MCF 10A (cell line): ENCODE data around the gene ADPRM. TPM values are rescaled to one million over a fixed set of nuclear protein-coding genes. Genes with fewer than 3 reads are reported as not detected.

ENCODE experiments used
- BruUV-seq: library from RNA; stranded (reverse); fragments of 400-500 nt; replicated peaks from 2 replicates; lab custom pipeline; 2021; lab: Mats Ljungman, UMichigan
- CTCF ChIA-PET: fragments of 300-600 bp; sonication (Branson Sonifier 250); formaldehyde crosslinking; extraction: SDS; loops from one replicate; lab custom pipeline; 2021; ENCODE audit warnings: antibody characterized with exemption, inconsistent platforms; lab: Yijun Ruan, JAX
- POLR2A ChIA-PET: fragments of 300-600, 350-650 bp; sonication (Branson Sonifier 250); formaldehyde crosslinking; extraction: SDS; loops from one replicate; lab custom pipeline; 2020; ENCODE audit warnings: antibody characterized with exemption, inconsistent platforms; lab: Yijun Ruan, JAX
- DNase-seq: peaks from one replicate; pipeline ENCODE4 v3.0.0-alpha.2; 2018; ENCODE audit not compliant: unreplicated experiment
- H3K27ac Mint-ChIP-seq: one replicate; pipeline ENCODE4 v1.8.0; 2022; ENCODE audit warnings: mild to moderate bottlenecking, low read depth, mixed read lengths; ENCODE audit not compliant: unreplicated experiment
- H3K27me3 Mint-ChIP-seq: one replicate; pipeline ENCODE4 v1.8.0; 2022; ENCODE audit warnings: mixed read lengths; ENCODE audit not compliant: insufficient read depth, unreplicated experiment
- H3K36me3 Mint-ChIP-seq: one replicate; pipeline ENCODE4 v1.8.0; 2022; ENCODE audit warnings: mild to moderate bottlenecking, moderate library complexity, mixed read lengths; ENCODE audit not compliant: insufficient read depth, unreplicated experiment
- H3K4me1 Mint-ChIP-seq: one replicate; pipeline ENCODE4 v1.8.0; 2022; ENCODE audit warnings: mixed read lengths; ENCODE audit not compliant: insufficient read depth, unreplicated experiment
- H3K4me3 Mint-ChIP-seq: one replicate; pipeline ENCODE4 v1.8.0; 2022; ENCODE audit warnings: mild to moderate bottlenecking, moderate library complexity, mixed read lengths; ENCODE audit not compliant: unreplicated experiment
- H3K9me3 Mint-ChIP-seq: one replicate; pipeline ENCODE4 v1.8.0; 2022; ENCODE audit warnings: mixed read lengths; ENCODE audit not compliant: unreplicated experiment
- CTCF ChIP-seq: fragments of 200-600 bp; IDR thresholded peaks from one replicate; pipeline ENCODE4 v1.8.0; 2022; ENCODE audit warnings: antibody characterized with exemption, mild to moderate bottlenecking; ENCODE audit not compliant: unreplicated experiment
- intact Hi-C: fragments of 100-400 bp; cut with micrococcal nuclease; formaldehyde crosslinking; loops from 2 replicates; pipeline ENCODE4 v1.14.1; 2022
- total RNA-seq: library from RNA; stranded (reverse); gene quantifications from 2 replicates; pipeline ENCODE4 v1.2.3, GENCODE V29; 2022

Gene ADPRM
- total RNA-seq, 1 experiment from 2014 or later: 9.8 TPM

DNA sequence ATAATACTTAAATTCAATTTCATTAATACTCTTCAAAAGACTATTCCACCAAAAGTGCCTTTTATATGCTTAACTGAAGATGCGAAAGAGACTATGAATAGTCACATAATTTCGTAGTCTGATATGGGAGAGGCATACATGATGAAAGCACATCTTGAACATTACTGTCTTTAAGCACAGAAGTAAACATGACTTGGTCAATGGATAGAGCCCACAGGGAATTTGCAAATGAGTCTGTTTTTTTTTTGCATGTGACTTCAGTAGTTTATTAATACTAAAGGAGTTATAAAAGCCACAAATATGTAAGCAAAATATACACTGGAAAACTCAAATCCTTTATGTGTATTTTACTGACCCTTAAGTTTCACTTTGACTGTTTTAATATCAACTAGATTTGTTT, 15.9 kb downstream of the ADPRM start:
- TF ChIP-seq CTCF: no peak
- ChIA-PET POLR2A (no interaction called here), CTCF (no interaction called here)
- Mint-ChIP-seq H3K4me1 (no peaks in the 10 kb centered on the region), H3K4me3 (no peak overlapping the region), H3K9me3 (no peaks in the 10 kb centered on the region), H3K27ac (no peak overlapping the region), H3K27me3 (no peaks in the 10 kb centered on the region), H3K36me3 (peaks cover 38% of the 10 kb centered on the region)
- intact Hi-C loops: no loop called here
- no peak for DNase-seq
- BruUV-seq: no TSS peak

DNA sequence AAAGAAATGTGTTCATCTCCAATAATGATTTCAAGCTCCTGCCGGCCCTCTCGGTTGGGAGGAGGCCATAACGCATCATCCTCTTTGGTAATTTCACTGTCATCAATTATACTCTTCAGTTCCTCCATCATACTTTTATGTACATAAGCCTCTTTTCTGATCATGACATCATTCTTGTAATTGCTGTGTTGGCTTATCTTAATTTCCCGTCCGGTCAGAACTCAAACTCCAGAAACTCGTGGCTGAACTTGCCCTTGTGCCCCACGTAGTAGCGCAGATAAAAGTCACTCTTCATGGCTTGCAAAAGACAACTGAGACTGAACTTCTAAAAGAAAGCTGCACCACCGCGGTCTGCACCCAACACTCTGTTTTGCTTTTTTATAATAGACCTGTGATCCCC, 18.8 kb downstream of the ADPRM start:
- no peaks in the 10 kb centered on the region for H3K4me1 Mint-ChIP-seq
- no peak for TF ChIP-seq CTCF
- intact Hi-C loops: no loop called here
- peaks cover 10% of the 10 kb centered on the region for H3K36me3 Mint-ChIP-seq
- no peaks in the 10 kb centered on the region for H3K9me3 Mint-ChIP-seq
- no peak overlapping the region for H3K27ac Mint-ChIP-seq
- POLR2A ChIA-PET: no interaction called here
- H3K27me3 Mint-ChIP-seq: no peaks in the 10 kb centered on the region
- CTCF ChIA-PET: interaction anchor here (1.2 kb wide), 1 partner anchor 1253 kb away, joined by 3 read pairs; no protein-coding TSS in a partner anchor
- no peak overlapping the region for H3K4me3 Mint-ChIP-seq
- no peak for DNase-seq
- no TSS peak for BruUV-seq

DNA sequence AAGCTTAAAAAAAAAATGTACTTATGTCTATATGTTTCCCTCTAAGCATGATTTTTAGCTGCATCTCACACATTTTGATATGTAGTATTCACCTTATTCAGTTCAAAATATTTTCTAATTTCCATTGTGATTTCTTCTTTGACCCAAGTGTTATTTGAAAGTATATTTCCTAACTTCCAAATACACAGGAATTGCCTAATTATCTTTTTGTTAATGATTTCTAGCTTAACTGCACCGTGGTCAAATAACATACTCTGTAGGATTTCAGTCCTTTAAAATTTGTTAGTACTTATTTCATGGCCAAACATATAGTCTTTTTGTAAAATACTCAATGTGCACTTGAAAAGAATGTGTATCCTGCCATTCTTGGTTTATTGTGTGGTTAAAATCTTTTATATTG, 21.2 kb downstream of the ADPRM start:
- H3K4me1 Mint-ChIP-seq: no peaks in the 10 kb centered on the region
- intact Hi-C loops: no loop called here
- no peak overlapping the region for H3K27ac Mint-ChIP-seq
- no peak for TF ChIP-seq CTCF
- H3K4me3 Mint-ChIP-seq: no peak overlapping the region
- ChIA-PET CTCF (interaction anchor here (0.7 to 3.8 kb wide), 2 partner anchors 19 to 100 kb away, joined by 4 to 29 read pairs; no protein-coding TSS in a partner anchor), POLR2A (interaction anchor here (0.7 kb wide), 1 partner anchor 1361 kb away, joined by 3 read pairs; no protein-coding TSS in a partner anchor)
- H3K27me3 Mint-ChIP-seq: no peaks in the 10 kb centered on the region
- H3K9me3 Mint-ChIP-seq: no peaks in the 10 kb centered on the region
- DNase-seq: no peak
- H3K36me3 Mint-ChIP-seq: no peaks in the 10 kb centered on the region
- BruUV-seq: no TSS peak

DNA sequence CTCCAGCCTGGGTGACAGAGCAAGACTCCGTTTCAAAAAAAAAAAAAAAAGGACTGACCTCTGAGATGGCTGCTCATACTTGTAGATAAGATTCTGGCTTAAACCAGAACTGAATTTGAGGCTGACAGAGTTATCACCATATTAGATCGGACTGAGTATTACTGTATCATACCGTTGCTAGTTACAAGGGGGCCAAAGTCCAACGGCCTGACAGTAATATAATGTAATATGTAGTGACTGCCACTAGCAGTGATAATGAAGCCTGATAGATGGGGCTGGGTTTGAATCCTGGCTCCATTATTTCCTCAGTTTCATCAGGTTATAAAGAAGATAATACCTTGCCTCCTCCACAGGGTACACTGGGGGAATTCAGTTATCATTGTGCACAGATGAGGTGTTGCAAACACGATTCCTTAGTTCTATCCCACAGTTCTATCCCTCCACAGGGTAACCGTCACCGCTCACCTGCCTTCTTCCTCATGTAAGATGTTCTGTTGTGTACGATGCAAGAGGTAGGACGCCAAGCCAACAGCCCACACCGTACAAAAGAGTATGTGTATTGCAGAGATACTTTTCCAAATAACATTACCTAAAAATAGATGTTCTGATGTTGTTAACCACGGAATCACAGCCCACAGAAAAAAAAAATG, 27.3 kb downstream of the ADPRM start:
- ChIA-PET POLR2A (no interaction called here), CTCF (interaction anchor here (0.6 to 1.9 kb wide), 2 partner anchors 12 to 151 kb away, joined by 3 to 9 read pairs; no protein-coding TSS in a partner anchor)
- H3K4me1 Mint-ChIP-seq: no peaks in the 10 kb centered on the region
- H3K9me3 Mint-ChIP-seq: no peaks in the 10 kb centered on the region
- no peaks in the 10 kb centered on the region for H3K36me3 Mint-ChIP-seq
- H3K27ac Mint-ChIP-seq: no peak overlapping the region
- intact Hi-C loops: no loop called here
- no peak for TF ChIP-seq CTCF
- no peaks in the 10 kb centered on the region for H3K27me3 Mint-ChIP-seq
- no peak for DNase-seq
- no peak overlapping the region for H3K4me3 Mint-ChIP-seq
- BruUV-seq: no TSS peak
